Stimulated activated CD8-positive, alpha-beta memory T cell treated with anti-CD3 and anti-CD28 coated beads, Interleukin-7, amount 100 ng/mL, for 1 hour (primary cell): ENCODE results near the gene SEMA6A.
"Not testable (repeated sequence)": the region's sequence is repeated elsewhere in the genome, so short reads cannot be mapped to it uniquely, and the experiment has no call there.

Experiments
- DNase-seq, 2 donors: peaks; one replicate each; pipeline ENCODE4 v3.0.0-alpha.2; 2020; ENCODE audit warnings: low read depth in 2 of 2

The SEMA6A gene

DNA sequence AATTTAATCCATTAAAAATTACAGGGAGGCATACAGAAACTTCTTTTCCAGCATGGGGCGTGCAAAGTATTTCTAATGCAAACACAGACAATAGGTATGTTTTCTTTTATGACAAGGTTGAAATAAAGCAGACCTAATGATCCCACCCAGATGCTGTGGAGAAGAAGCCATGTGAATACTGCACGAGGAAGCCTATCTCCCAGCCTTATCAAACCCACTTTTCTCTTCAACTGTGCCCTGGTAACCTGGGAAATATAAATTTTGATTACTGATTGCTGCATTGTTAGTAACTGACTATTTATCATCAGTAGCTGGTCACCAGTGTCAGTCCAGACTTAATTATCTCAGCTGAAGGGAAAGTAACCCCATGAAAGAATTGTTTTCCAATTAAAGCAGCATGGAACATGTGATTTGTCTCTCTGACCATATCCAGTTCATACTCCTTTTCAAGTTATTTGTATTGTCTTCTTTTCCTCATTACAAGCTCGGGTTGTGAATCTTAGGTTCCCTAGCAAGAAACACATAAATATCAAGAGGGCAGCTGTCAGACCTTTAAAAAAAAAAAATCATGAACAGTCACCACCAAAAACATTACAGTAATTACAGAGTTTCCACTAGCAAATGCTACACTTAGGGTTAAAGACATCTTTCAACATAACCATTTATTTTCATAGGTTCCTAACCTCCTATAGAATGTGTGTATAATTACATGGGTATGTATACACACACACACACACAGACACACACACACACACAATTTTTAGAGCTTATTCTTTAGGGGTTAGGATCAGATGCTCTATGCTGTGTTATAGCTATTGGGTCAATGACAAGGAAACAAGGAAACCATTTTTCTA is 50.3 kb downstream of the SEMA6A start:
- DNase-seq = no peak

DNA sequence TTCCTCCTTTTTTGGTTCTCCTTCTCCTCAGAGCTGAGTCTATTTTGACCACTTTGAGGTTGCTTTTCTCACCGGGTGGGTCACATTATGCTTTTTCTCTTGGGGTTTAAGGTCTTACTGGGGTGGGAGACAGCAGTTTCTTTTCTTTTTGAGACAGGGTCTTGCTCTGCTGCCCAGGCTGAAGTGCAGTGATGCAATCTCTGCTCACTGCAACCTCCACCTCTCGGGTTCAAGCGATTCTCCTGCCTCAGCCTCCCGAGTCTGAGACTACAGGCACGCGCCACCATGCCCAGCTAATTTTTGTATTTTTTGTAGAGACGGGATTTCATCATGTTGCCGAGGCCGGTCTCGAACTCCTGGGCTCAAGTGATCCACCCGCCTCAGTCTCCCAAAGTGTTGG is 51.4 kb downstream of the SEMA6A start:
- DNase-seq = not testable (repeated sequence)

DNA sequence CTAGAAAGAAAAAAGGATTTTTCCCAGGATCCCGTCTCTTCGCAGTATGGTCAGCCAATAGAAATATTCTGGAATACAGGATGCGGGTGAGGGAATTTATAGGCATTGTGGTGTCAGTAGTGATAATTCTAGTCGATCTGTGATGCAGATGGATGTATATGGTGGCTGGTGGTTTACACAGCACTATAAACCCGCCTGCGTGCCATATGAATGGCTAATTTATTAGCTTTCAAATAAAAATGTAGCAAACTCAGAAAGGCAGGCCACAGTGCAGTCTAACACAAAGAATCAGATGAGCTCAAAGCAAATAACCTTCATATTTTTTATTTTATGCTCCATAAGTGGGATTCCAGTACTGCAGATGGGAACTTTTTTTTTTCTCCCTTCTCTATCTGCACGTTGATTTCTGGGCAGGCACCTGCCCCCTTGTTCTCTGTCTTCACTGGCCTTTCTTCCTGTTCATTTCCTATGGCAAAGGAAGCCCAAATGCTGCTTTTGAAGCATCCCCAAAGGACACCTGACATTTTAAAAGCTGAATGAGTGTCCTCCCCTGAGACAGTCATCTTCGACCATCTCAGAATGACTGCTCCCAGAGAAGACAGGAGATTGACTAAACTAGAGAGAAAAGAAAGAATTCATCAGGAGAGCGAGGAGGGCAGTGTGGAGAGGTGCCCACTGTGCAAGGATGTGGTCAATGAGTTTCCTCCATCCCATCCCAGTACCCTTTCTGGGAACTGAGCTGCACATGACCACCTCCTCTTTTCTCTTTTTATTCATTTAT is 52.1 kb downstream of the SEMA6A start:
- no peak for DNase-seq

DNA sequence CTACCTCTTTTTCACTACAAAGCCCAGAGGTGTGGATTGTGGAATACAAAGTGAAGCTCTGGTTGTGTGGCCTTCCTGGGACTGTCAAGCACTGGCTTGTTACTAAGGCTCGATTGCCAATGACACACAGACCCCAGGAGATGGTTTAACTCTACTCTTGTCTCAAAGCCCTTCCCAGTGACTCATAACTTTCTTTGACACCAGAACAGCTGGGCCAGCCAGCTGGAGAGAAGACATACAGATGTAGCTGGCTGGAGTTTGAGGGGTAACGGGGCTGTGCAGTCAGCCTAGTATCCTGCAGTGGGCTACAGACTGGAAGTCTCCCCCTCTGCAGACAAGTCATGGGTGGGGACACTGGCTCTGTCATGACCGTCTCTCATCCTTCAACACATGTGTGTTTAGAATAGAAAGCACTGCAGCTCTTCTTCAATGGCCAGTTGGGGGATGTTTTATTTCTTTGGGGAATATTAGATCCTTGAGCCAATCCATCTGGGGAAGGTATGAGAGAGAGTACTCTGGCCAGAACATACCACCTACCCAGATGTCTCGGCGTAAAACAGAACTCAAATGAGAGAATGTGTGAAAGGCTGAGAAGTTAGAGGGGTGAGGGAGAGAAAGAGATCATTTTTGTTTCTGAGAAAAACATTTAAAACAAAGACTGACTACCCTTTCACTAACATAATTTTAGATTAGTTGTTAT is 53.3 kb downstream of the SEMA6A start:
- no peak for DNase-seq

DNA sequence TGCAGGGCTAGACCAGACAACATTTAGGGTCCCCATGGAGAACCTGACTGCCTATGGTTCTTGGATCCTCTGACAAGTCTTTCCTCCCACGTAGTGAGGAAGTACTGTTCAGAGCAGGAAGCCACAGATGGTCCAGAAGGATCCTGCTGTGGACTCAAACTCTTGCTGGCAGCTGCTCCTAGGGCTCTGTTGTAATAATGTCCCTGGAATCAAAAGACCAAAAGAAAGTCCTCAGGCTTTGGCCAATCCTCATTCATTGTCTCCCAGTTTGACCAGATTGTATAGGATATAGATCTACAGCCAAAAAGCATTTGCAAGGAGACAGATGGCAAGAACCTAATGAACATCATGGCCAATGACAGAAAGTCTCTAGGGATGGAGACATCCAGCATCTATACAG is 53.9 kb downstream of the SEMA6A start:
- no peak for DNase-seq

DNA sequence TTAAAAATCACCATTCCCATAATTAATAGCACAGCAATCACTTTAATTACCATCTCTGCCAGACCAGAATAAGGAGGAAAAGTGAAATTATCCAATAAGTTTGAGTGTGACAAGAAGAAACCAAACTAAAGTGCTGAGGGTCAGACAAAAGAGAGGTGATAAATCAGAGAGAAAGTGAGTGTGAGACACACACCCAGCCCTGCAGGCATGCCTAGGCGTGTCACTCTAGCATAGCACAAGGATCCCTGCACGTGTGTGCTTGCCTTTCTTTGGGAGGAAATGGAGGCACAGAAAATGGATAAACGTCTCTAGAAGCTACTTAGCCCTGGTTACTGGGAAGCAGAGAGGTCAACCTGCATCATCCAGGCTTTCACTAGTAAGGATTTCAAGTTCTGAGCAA is 56.2 kb downstream of the SEMA6A start:
- no peak for DNase-seq

DNA sequence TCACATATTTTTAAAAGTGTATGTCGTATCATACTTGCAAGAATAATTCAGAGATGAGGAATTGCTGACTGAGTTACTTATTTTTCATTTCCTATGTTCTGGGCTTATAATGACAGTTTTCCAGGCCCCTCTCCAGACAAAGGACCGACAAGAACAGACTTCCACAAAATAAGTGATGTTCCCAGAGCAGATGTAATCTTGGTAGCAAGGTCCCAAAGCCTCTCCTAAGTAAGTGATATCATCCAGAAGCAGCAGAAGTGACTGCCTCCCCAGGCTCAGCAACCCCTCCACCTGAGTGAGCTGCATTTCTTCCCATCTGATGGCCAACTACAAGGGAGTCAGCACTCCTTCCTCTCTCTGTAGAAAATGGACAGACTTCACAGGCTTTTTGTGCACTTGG is 57.1 kb downstream of the SEMA6A start:
- DNase-seq = no peak

DNA sequence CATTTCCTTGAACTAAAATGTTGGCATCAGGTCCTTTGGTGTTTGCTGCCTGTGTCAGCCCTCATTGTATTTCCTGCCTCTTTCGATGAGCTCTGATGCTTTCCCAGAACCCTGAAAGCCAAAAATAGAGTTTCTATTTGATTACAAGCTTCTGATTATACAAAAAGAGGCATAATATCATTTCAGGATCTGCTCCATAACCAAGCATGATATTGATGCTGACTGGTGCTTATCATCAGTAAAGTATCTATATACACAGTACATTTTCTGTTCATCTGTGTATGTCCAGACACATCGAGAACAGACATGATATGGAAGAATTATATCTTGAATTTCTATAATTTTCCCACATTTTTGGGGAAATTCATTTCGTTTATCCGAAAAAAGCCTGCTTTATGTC is 58.6 kb downstream of the SEMA6A start:
- no peak for DNase-seq

DNA sequence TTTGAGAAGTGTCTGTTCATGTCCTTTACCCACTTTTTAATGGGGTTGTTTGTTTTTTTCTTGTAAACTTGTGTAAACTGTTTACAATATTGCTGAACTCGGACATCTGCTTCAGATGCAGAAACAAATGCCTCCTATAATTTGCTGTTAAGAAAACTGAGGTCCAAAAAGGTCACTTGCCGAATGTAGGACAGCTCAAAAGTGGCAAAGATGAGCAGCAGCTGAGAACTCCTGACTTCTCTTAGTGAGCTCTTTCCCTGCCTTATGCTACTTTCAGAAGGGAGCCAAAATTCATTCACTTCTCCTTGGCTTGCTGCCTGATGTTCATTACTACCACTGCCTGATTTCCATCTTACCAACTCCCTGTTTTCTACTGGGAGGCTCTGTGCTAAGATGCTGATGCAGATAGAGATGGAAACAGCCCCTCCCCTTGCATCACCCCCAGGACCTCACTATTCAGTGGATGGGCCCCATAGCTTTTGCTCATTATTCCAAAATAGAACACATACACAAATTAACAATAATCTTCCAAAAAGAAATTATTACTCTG is 60.1 kb downstream of the SEMA6A start:
- DNase-seq = no peak

DNA sequence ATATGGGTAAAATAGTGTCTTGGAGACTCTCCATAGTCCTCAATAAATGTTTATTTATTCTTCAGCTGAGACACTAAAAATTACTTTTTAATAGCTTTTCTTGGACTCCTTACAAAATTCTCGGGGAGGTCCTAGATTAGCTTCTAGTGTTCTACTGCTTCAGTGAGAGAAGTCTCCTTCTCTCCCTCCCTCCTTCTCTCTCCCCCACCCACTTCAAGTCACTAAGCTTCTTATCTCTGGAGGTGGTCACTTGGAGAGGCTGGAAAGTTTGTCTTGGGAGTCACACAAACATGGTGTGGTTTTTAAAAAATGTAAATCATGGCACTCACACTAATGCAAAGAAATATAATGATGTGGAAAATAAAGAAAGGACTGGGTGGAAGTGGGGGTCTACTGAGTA is 64.1 kb downstream of the SEMA6A start:
- no peak for DNase-seq

DNA sequence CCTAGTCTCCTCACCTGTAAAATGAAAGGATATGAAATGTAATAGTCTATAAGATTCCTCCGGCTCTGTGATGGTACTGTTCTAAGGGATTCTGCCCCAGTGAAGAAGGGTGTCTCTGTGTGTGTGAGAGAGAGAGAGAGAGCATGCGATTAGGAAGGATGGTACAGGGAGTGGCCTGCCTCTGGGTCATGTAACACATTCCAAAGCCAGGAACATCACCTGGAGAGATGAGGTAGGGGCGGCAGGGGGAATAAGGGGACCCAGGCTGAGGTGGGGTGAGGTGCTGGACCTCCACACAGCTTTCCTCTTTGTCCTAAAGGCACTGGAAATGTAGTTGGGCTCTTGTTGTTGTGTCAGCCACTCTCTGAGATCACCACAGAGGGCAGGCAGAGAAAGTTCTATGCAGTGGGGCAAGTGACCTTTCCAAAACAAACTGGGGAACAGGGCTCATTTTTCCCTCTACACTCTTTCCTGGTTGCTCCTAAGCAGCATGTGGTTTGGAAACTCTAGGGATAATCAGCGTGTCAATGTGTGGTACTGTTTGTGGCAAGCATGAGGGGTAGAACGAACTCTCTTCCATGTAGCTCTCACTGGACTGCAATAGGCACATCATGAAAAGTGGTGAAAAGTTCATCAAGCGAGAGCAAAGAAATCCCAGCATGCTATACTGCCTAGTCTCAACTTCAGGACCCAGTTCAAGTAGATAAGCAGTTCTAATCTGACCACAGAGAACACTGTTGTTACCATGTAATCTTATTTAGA is 65.0 kb downstream of the SEMA6A start:
- DNase-seq = no peak

DNA sequence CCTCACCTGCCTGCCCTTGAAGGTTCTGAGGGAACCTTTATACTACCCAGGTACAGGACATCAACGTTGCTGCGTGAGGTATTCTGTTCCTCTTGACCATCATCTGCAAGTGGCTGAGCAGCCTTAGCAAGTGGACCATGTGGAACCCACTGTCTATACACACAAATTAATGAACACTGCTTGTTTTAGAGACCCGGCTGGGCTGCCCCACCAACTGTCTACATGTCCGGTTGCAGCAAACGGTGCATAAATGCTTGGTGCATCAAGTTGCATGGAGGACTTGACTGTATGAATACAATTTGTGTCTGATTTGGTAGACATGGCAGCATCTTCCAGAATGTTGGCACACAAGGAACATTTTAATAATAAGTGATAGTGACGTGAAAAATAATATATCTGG is 65.8 kb downstream of the SEMA6A start:
- DNase-seq = no peak

DNA sequence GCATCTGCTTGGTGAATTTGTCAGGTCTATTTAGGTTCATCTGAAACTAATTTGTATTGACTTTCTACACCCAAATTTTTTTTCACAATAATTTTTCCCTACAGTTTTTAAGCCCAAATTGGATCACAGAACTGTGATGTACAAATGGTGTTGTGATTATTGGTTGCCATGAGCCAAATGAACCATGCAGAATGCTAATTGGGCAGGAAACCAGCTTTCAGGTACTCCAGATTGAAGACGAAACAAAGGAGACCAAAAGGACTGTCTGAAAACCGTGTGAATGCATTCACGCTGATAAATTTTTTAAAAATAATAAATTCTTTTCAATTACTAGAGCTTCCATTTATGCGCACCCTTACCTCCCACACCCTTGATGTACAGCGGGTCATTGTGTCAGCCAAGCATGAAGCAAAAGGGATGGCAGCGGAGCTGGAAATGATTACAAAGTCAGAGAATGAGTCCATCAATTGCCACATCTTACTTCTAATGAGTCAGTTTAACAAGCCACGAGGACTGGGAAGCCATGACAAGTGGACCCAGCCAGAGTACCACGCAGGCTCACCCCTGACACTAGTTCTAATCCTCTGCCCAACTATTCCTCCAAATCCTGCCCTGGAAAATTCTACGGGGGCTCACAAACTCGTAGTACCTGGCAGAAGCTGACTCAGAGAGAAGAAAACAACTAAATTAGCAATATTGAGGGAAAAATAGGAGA is 66.5 kb downstream of the SEMA6A start:
- DNase-seq = no peak

DNA sequence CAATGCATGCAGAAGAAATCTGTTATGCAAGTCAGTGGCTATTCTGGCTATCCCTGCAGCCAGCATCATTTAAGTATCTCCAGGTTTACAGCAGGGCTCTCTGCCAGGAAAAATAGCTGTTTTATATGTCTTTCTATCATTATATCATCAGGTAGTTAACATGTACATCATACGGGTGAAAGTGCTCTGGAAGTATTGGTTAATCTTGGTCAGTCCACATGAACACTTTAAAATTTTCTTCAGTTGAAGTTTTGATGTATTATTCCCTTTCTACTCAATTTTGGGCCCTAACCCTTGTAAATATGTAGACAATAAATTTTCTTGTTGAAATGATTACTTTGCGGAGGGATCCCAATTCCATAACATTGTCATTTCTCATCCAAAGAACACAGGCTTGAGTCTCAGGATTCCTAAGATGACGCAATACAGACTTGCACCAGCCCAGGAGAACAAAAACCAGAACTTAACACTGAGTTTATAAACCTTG is 67.5 kb downstream of the SEMA6A start:
- DNase-seq = no peak

DNA sequence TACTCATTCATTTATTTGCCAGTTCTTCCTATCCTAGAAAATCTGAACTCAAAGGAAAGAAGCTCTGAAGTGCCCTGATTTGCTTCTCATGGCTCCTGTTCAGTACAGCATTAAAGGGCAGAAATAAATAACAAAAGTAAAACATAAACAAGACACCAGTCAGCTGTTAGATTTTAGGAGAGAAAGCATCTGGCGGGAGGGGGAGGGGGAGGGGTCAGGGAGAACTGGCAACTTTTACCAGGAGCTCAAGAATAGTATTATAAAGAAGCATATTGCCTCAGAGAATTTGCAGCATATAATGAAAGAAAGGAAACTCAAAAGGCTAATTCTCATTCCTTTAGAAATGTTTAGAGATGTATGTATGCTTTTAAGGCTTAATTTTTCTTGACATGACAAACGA is 68.1 kb downstream of the SEMA6A start:
- DNase-seq = no peak

DNA sequence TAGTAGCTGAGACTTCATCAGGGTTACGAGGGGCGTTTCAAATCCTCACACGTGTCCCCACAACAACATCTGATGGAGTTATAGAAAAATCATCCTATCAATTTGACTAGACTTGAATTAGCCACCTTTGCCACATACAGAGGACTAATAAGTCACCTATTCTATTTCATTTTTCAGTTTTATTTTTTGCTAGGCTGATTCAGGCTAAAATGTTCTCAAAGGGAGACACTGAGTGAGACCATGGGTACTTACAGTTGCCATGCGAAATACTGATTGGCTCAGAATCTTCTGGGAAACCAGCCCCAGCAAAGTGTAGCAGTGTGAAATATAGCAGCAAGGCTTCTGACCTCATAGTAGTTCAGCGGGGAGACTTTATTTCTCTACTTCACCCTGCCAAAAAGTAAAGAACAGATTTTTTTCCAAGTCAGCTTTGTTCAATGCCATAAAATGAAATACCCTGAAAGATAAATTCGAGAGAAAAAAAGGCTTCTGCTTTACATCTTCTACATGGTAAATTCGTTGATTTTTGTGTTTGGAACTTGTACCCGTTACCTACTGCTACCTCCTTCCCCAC is 69.9 kb downstream of the SEMA6A start:
- no peak for DNase-seq

DNA sequence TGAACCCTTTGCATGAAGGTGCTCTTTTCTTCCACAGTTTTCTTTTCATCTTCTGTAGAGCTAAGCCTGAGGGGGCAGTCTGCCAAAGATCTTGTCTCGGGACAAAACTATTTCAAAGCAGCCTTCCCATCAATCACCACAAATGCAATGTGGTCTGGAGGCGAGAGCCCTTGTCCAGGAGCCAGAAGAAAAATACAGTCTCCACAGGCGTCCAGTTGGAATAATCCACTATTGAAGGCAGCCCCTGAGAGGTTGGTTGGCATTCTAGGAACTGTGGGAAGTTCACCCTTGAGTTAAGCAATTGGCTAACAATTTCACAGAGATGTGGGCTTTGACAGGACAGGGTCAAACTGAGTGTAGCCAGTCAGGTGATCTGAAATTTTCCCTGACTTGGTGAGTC is 72.0 kb downstream of the SEMA6A start:
- DNase-seq = no peak

DNA sequence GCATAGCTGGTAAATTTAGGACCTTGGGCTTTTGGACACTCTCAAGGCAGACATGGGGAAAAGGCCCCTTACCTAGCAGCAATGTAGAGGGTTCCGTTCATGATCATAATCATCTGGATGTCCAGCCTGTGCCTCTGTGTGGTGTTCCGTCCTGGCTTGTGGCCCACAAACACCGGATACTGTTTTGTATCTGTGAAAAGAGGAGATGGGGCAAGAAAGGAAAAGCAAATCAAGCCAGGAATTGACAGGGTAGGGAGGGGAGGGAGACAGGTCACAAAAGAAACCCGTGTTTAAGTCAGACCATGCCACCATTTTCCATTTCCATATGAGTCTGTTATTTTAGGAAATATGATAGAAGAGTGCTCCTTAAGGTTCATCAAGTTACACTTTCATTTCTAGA is 72.5 kb downstream of the SEMA6A start:
- no peak for DNase-seq

DNA sequence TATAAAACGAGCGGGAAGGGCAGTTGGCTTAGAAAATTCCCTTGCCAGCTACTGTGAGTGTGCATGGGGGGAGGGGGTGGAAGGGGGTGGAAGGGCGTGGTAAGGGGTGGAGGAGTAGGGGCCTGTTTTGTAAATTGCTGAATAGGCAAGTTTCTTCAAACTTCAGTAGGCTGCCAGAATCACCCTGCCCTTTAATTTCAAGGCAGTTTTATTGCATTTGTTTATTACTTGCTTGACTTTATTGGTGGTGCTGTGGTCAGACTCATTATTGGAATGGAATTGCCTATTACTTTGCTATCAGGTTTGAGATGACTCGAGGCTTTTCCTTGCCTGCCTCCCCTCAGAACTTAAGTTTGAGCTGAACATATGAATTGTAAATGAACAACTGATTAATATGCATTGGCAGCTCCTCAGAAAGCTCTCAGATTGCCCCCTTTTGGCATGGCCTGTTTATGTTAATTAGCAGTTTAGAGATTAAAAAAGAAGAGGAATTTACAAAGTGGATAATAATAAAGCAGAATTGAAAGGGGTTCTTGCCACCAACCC is 76.0 kb downstream of the SEMA6A start:
- no peak for DNase-seq

DNA sequence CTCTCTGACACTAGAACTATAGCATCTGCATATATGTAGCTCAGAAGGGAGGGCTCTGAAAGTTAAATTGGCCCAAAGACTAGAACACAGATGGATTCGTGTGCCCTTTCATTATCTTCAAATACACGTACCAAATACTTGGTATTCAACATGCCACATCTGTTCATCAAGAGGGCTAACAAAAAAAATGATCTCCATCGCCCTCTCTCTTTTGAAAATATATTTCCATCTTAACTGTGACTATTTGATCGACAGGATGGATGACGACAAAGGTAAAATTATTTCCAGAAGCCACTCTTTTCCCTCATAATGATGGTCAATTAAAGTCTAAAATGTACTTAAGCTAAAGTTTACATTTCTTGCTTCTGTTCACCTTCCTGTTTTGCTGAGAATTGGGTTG is 77.0 kb downstream of the SEMA6A start:
- DNase-seq = no peak
